Stimulated activated CD4-positive, alpha-beta T cell treated with anti-CD3 and anti-CD28 coated beads, Interleukin-4, amount 100 ng/mL, for 48 hours (primary cell): ENCODE results near the gene RFXANK.
A peak's percentile ranks its signal among the peaks of the same experiment; 100 is the strongest.
"Not testable (repeated sequence)": the region's sequence is repeated elsewhere in the genome, so short reads cannot be mapped to it uniquely, and the experiment has no call there.

ENCODE experiments used
- DNase-seq, 2 donors: peaks; one replicate each; pipeline ENCODE4 v3.0.0-alpha.2; 2020; ENCODE audit warnings: low read depth in 2 of 2

The RFXANK gene

GRCh38 chr19:19206938-19207337 lies 14.9 kb downstream of the RFXANK start:
- no peak for DNase-seq

- DNase-seq = no peak
Observed at GRCh38 chr19:19207637-19208572, 15.8 kb downstream of the RFXANK start.

GRCh38 chr19:19209372-19209771 lies 17.3 kb downstream of the RFXANK start:
- DNase-seq = no peak

GRCh38 chr19:19211499-19212420 lies 19.7 kb downstream of the RFXANK start, which contains the start of gene NCAN:
Gene NCAN (plus strand): TSS chr19:19211958. CDS start chr19:19216954, 4,996 bp downstream.
- no peak for DNase-seq

- no peak for DNase-seq
Observed at GRCh38 chr19:19212916-19213315, 20.9 kb downstream of the RFXANK start.

- no peak for DNase-seq
Observed at GRCh38 chr19:19213426-19214158, 21.5 kb downstream of the RFXANK start.

- DNase-seq = no peak
Observed at GRCh38 chr19:19214159-19214490, 22.1 kb downstream of the RFXANK start.

- DNase-seq = peak in 1 of 2 donors; percentile 37
Observed at GRCh38 chr19:19214892-19215291, 22.8 kb downstream of the RFXANK start.

- no peak for DNase-seq
Observed at GRCh38 chr19:19215792-19216191, 23.7 kb downstream of the RFXANK start.

- DNase-seq = no peak
Observed at GRCh38 chr19:19217099-19217498, 25.0 kb downstream of the RFXANK start.

GRCh38 chr19:19218911-19219310 lies 26.9 kb downstream of the RFXANK start:
- no peak for DNase-seq

- not testable (repeated sequence) for DNase-seq
Observed at GRCh38 chr19:19221000-19221399, 28.9 kb downstream of the RFXANK start.

GRCh38 chr19:19223060-19223459 lies 31.0 kb downstream of the RFXANK start:
- no peak for DNase-seq

- DNase-seq = no peak
Observed at GRCh38 chr19:19223636-19224035, 31.6 kb downstream of the RFXANK start.

GRCh38 chr19:19224150-19224851 lies 32.2 kb downstream of the RFXANK start:
- no peak for DNase-seq

- DNase-seq = peak; percentile 64 to 71
Observed at GRCh38 chr19:19224852-19225494, 32.9 kb downstream of the RFXANK start.

- no peak for DNase-seq
Observed at GRCh38 chr19:19226204-19226603, 34.1 kb downstream of the RFXANK start.

- no peak for DNase-seq
Observed at GRCh38 chr19:19226663-19227062, 34.6 kb downstream of the RFXANK start.

GRCh38 chr19:19227217-19227616 lies 35.2 kb downstream of the RFXANK start:
- no peak for DNase-seq

GRCh38 chr19:19229701-19230100 lies 37.6 kb downstream of the RFXANK start:
- DNase-seq = no peak

- DNase-seq = no peak
Observed at GRCh38 chr19:19230999-19231398, 38.9 kb downstream of the RFXANK start.
